ENCODE measurements around the gene HSPA1B. TPM values are rescaled to one million over a fixed set of nuclear protein-coding genes. Genes with fewer than 3 reads are reported as not detected.

Gene HSPA1B
- total RNA-seq, 4 donors from 2014 or later, result 71.5 to 178 (median 112) TPM

DNA sequence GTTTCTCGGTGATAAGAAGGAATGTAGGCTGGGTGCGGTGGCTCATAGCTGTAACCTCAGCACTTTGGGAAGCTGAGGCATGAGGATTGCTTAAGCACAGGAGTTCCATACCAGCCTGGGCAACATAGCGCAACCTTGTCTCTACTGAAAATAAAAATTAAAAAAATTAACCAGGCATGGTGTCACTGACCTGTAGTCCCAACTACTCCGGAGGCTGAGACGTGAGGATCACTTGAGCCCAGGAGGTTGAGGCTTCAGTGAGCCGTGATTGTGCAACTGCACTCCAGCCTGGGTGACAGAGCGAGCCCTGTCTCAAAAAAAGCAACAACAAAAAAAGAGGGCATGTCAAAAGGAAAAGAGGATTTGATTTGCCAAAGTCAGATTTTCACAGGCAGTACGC lies 31.2 kb downstream of the HSPA1B start:
- H3K36me3 ChIP-seq, result peaks cover 0 to 47% of the 10 kb centered on the region in 2 donors
- intact Hi-C loops (cut with DNase I; ENCODE audit: low total_unique reads), result no loop called here
- TF ChIP-seq POLR2A (IDR thresholded peaks at IDR 0.05), result no peak
- TF ChIP-seq, protein P1, sequence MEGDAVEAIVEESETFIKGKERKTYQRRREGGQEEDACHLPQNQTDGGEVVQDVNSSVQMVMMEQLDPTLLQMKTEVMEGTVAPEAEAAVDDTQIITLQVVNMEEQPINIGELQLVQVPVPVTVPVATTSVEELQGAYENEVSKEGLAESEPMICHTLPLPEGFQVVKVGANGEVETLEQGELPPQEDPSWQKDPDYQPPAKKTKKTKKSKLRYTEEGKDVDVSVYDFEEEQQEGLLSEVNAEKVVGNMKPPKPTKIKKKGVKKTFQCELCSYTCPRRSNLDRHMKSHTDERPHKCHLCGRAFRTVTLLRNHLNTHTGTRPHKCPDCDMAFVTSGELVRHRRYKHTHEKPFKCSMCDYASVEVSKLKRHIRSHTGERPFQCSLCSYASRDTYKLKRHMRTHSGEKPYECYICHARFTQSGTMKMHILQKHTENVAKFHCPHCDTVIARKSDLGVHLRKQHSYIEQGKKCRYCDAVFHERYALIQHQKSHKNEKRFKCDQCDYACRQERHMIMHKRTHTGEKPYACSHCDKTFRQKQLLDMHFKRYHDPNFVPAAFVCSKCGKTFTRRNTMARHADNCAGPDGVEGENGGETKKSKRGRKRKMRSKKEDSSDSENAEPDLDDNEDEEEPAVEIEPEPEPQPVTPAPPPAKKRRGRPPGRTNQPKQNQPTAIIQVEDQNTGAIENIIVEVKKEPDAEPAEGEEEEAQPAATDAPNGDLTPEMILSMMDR (IDR thresholded peaks at IDR 0.05 in 4 of 5, conservative IDR thresholded peaks at IDR 0.05 in 1 of 5), result no peak

DNA sequence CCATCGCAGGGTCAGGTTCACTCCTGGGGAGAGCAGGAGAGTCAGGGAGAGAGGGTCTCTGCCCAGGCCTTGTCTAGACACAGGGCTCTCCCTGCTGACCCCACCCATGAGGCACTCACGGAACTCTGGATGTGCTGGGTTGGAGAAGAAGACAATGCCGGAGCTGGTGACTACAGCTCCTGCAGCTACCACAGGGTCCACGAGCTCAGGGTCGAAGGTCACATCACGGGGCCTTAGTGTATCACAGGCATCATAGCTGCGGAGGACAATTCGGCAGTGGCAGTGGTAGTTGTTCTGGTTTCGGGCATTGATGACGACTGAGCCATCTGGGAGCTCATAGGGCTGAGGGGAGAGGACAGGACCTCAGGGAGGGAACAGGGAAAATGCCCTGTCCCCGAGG lies 32.4 kb downstream of the HSPA1B start:
- H3K9me3 ChIP-seq, result no peaks in the 10 kb centered on the region
- no peak for DNase-seq
- no peak overlapping the region for H3K4me3 ChIP-seq
- H3K4me1 ChIP-seq, result peaks cover 20 to 22% of the 10 kb centered on the region in 2 donors
- H3K27me3 ChIP-seq, result no peaks in the 10 kb centered on the region
- peaks cover 0 to 47% of the 10 kb centered on the region in 2 donors for H3K36me3 ChIP-seq
- H3K27ac ChIP-seq, result no peak overlapping the region
- TF ChIP-seq, protein P1 (IDR thresholded peaks at IDR 0.05 in 4 of 5, conservative IDR thresholded peaks at IDR 0.05 in 1 of 5), result no peak
- no peak for TF ChIP-seq POLR2A (IDR thresholded peaks at IDR 0.05)
- in situ Hi-C loops (cut with MboI; ENCODE audit: low sequenced_read_pairs in 4 of 4) (loop anchor here in 1 of 4 donors (25.0 kb wide), 1 partner anchor 1427 kb away; the partner anchor contains the start of genes B3GALT4, PFDN6, RGL2 and WDR46), intact Hi-C loops (cut with DNase I; ENCODE audit: low total_unique reads) (loop anchor here (5.0 to 10.0 kb wide), 2 partner anchors 85 to 313 kb away; partner anchors contain the start of genes ATP6V1G2, NFKBIL1 and VWA7)
- ATAC-seq, result no peak

More for the DNA sequence above, 31.2 kb downstream of the HSPA1B start:
- in situ Hi-C loops (cut with MboI; ENCODE audit: low sequenced_read_pairs in 4 of 4), result loop anchor here in 1 of 4 donors (25.0 kb wide), 1 partner anchor 1429 kb away; the partner anchor contains the start of genes B3GALT4, PFDN6, RGL2 and WDR46
- ATAC-seq (no peak), DNase-seq (no peak)
- peaks cover 13 to 15% of the 10 kb centered on the region in 2 donors for H3K4me1 ChIP-seq
- H3K27me3 ChIP-seq, result no peaks in the 10 kb centered on the region
- H3K9me3 ChIP-seq, result no peaks in the 10 kb centered on the region
- no peak overlapping the region for H3K27ac ChIP-seq
- H3K4me3 ChIP-seq, result no peak overlapping the region

DNA sequence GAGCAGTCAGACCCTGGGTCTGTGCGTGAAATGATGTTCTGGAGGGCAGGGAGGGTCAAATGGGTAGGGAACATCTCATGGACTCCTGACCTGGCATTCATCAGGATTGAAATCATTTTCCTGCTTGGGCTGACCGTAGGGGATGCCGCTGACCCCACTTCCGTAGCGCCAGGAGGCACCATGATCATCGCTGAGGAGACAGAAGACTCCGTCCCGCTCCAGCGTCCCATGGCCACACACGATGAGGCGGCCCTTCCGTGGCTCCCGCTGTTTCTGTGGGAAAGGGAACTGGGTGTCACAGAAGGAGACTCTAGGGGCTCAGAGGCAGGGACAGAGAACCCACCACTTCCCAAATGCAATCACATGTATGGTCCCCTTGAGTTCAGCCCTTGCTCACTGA lies 32.8 kb downstream of the HSPA1B start:
- no peak overlapping the region for H3K4me3 ChIP-seq
- in situ Hi-C loops (cut with MboI; ENCODE audit: low sequenced_read_pairs in 4 of 4), result loop anchor here in 1 of 4 donors (25.0 kb wide), 1 partner anchor 1427 kb away; the partner anchor contains the start of genes B3GALT4, PFDN6, RGL2 and WDR46
- no peak for TF ChIP-seq POLR2A (IDR thresholded peaks at IDR 0.05)
- TF ChIP-seq, protein P1 (IDR thresholded peaks at IDR 0.05 in 4 of 5, conservative IDR thresholded peaks at IDR 0.05 in 1 of 5), result no peak
- ATAC-seq, result no peak
- no peak for DNase-seq
- peaks cover 0 to 47% of the 10 kb centered on the region in 2 donors for H3K36me3 ChIP-seq
- peaks cover 20 to 22% of the 10 kb centered on the region in 2 donors for H3K4me1 ChIP-seq
- no peaks in the 10 kb centered on the region for H3K27me3 ChIP-seq
- intact Hi-C loops (cut with DNase I; ENCODE audit: low total_unique reads), result loop anchor here (5.0 to 10.0 kb wide), 2 partner anchors 86 to 313 kb away; partner anchors contain the start of genes ATP6V1G2, NFKBIL1 and VWA7
- no peak overlapping the region for H3K27ac ChIP-seq
- H3K9me3 ChIP-seq, result no peaks in the 10 kb centered on the region

DNA sequence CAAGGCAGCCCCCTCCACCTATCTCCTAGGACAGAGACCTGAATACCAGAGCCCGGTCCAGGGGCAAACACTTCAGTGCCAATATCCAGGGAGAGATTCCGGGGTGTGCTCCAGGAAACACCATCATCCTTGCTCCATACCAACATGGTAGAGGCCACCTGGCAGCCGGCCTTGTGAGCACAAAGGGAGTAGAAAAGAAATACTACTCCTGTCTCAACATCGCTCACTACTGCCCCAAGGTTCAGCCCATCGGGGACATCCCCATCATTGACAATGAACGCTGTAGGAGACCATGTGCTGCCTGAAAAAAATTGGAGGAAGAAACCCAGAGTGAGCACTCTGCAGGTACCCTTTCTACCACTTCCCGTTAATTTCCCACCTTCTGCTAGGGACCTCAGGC lies 33.6 kb downstream of the HSPA1B start:
- Histone ChIP-seq H3K9me3 (no peaks in the 10 kb centered on the region), H3K36me3 (peaks cover 0 to 47% of the 10 kb centered on the region in 2 donors), H3K27ac (no peak overlapping the region), H3K27me3 (no peaks in the 10 kb centered on the region), H3K4me1 (peaks cover 20 to 22% of the 10 kb centered on the region in 2 donors), H3K4me3 (no peak overlapping the region)
- in situ Hi-C loops (cut with MboI; ENCODE audit: low sequenced_read_pairs in 4 of 4), result loop anchor here in 1 of 4 donors (25.0 kb wide), 1 partner anchor 1426 kb away; the partner anchor contains the start of genes B3GALT4, PFDN6, RGL2 and WDR46
- TF ChIP-seq POLR2A (IDR thresholded peaks at IDR 0.05), result no peak
- TF ChIP-seq, protein P1 (IDR thresholded peaks at IDR 0.05 in 4 of 5, conservative IDR thresholded peaks at IDR 0.05 in 1 of 5), result no peak
- ATAC-seq, result no peak
- intact Hi-C loops (cut with DNase I; ENCODE audit: low total_unique reads), result loop anchor here (5.0 to 10.0 kb wide), 2 partner anchors 86 to 314 kb away; partner anchors contain the start of genes ATP6V1G2, NFKBIL1 and VWA7
- no peak for DNase-seq
